ENCODE data around the gene MANEAL.

MANEAL gene

GRCh38 chr1:37850352-37850955 is 56.8 kb downstream of the MANEAL start:
- no peak overlapping the region for H3K4me2 ChIP-seq
- H3K4me3 ChIP-seq (IDR thresholded peaks at IDR 0.05; ENCODE audit: insufficient read depth, low read depth, low read length) = no peak overlapping the region
- H3K36me3 ChIP-seq (ENCODE audit: insufficient read depth) = no peaks in the 10 kb centered on the region
- no peak overlapping the region for H3K27ac ChIP-seq
- no peak overlapping the region for H3K9ac ChIP-seq
- TF ChIP-seq CTCF (conservative IDR thresholded peaks at IDR 0.05; ENCODE audit: low read depth, low read length) = no peak
- peaks cover 20% of the 10 kb centered on the region for H3K4me1 ChIP-seq (ENCODE audit: low read depth, poor library complexity, severe bottlenecking)
- H3K27me3 ChIP-seq (ENCODE audit: insufficient read depth, low read depth) = no peaks in the 10 kb centered on the region
- no peaks in the 10 kb centered on the region for H4K20me1 ChIP-seq (ENCODE audit: insufficient read depth)
- no peak overlapping the region for H2AFZ ChIP-seq (ENCODE audit: low read depth)
- H3K79me2 ChIP-seq (ENCODE audit: insufficient read depth, low read depth) = peaks cover 38% of the 10 kb centered on the region; the same call in 1 of the 2 replicates

Measured in KMS-11 (cell line).